ENCODE measurements around the gene MAP3K20. TPM values are rescaled to one million over a fixed set of nuclear protein-coding genes. Genes with fewer than 3 reads are reported as not detected.
A peak's percentile ranks its signal among the peaks of the same experiment; 100 is the strongest.

Gene MAP3K20
- 33.7 to 37.1 TPM (median 34.1 TPM) in 3 replicates for total RNA-seq

DNA sequence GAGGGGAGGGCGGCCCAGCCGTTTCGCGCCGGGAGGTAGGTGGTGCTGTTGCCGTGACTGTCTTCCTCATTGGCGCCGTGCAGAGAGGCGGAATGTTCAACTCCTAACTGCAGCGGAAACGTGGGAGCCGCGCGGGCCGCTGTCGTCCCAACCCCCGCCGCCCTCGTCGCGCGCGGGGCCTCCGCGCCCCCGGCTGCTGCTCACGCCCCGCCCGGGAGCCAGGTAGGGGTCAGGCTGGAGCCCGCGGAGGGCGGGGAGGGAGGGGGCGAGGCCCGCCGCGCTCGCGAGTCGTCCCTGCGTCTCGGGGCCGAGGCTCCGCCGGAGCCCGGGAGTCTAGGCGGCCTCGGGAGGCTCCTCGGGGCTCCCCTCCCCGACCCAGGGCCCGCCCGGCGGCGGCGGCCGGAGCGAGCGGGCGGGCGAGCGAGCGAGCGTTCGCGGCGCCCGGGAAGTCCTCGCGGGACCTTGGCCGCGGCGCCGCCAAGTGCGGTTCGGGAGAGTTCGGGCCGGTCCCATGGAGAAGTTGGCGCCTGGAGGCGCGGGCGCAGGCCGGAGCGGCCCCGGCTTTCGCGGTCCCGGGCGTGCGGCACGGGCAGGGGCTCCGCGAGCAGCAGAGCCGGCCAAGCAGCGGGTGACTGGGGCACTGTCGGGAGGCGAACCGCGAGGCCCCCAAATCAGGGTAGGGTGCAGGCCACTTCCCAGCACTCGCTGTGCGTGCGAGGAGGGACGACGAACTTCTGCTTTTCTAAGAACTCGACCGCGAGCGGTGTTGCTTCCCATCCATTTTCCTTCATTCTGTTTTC lies at the start of gene MAP3K20:
Gene MAP3K20 (plus strand): TSS at position 66 of the 800 bp plus-strand sequence. CDS start 15,186 bp downstream, outside the sequence.
- H3K36me3 Mint-ChIP-seq: peaks cover 3% of the 10 kb centered on the region

DNA sequence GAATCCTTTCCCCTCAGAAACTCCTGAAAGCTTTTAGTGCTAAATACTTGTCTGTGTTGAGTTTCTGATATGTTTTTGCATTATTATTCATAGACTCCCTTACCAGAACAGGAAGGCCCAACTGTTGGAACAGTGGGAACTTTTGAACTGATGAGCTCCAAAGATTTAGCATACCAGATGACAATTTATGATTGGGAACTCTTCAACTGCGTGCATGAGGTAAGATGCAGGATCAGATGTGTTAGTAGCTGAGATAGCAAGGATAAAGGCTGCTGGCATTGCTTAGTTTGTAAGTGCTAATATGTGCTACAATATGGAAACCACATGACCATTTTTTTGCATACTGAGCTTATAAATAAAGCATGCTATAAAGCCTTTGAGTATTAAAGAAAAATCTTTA lies 49.2 kb upstream of the MAP3K20 start:
- TF ChIP-seq, protein P1, sequence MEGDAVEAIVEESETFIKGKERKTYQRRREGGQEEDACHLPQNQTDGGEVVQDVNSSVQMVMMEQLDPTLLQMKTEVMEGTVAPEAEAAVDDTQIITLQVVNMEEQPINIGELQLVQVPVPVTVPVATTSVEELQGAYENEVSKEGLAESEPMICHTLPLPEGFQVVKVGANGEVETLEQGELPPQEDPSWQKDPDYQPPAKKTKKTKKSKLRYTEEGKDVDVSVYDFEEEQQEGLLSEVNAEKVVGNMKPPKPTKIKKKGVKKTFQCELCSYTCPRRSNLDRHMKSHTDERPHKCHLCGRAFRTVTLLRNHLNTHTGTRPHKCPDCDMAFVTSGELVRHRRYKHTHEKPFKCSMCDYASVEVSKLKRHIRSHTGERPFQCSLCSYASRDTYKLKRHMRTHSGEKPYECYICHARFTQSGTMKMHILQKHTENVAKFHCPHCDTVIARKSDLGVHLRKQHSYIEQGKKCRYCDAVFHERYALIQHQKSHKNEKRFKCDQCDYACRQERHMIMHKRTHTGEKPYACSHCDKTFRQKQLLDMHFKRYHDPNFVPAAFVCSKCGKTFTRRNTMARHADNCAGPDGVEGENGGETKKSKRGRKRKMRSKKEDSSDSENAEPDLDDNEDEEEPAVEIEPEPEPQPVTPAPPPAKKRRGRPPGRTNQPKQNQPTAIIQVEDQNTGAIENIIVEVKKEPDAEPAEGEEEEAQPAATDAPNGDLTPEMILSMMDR (IDR thresholded peaks at IDR 0.05; ENCODE audit: unreplicated experiment): no peak
- H3K27me3 Mint-ChIP-seq (ENCODE audit: low read depth): no peaks in the 10 kb centered on the region
- DNase-seq (ENCODE audit: low spot score in 2 of 2, unreplicated experiment in 2 of 2): no peak
- peaks cover 5% of the 10 kb centered on the region for H3K9me3 Mint-ChIP-seq
- peaks cover 21% of the 10 kb centered on the region for H3K4me1 Mint-ChIP-seq
- H3K4me3 Mint-ChIP-seq: no peak overlapping the region
- peaks cover 12% of the 10 kb centered on the region for H3K36me3 Mint-ChIP-seq
- peak overlapping the region; percentile 82 for H3K27ac Mint-ChIP-seq

More for the DNA sequence above, at the start of gene MAP3K20:
- Mint-ChIP-seq H3K4me1 (peaks cover 24% of the 10 kb centered on the region), H3K9me3 (no peaks in the 10 kb centered on the region), H3K4me3 (peak within 1 kb of the TSS; percentile 86), H3K27me3 (ENCODE audit: low read depth) (no peaks in the 10 kb centered on the region), H3K27ac (peak within 1 kb of the TSS; percentile 92)
- DNase-seq (ENCODE audit: low spot score in 2 of 2, unreplicated experiment in 2 of 2): peak; percentile 57 to 71
- TF ChIP-seq, protein P1 (IDR thresholded peaks at IDR 0.05; ENCODE audit: unreplicated experiment): no peak

DNA sequence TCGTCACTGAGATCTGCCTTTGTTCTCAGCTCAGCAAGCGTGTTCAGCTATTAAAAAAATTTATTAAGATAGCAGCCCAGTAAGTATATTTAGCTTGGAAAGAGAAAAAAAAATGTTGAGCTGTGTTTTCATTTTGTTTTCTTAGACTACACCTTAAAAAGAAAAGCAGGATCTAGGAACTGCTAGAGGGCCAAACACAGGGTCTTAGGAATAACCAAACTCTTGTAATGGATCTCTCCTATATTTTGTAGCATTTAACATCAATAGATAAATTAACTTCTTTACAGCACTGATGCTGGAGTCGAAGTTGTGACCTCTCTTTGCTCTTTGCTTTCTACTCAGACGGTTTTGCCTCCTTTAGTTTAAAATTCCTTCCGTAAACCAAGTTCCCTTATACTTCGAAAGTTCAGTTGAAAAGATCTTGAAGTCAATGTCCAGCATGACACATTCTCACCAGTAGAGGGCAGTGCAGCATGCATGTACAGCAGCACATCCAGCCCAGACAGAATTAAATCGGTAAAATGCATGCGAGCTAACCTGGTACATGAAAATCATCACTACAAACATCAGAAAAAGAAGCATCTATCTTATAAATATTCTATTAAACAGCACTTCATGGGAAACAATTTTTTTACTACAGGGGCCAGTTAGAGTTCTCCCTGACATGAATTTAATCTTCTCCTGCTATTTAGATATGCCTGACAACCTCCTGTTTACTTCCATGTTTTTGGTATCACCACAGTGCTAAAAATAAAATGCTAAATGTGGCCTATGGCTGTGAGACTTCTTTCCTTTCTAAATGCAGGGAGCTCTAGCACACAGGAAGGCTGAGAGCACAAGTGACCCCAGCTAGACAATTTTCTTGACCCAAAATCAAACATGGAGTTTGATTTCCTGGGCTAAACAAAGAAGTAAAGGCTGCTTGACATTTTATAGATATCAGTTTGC lies 48.2 kb upstream of the MAP3K20 start:
- no peak overlapping the region for H3K4me3 Mint-ChIP-seq
- H3K27ac Mint-ChIP-seq: peak overlapping the region; percentile 62
- peak; percentile 62 to 84 for DNase-seq (ENCODE audit: low spot score in 2 of 2, unreplicated experiment in 2 of 2)
- H3K27me3 Mint-ChIP-seq (ENCODE audit: low read depth): no peaks in the 10 kb centered on the region
- H3K36me3 Mint-ChIP-seq: peaks cover 12% of the 10 kb centered on the region
- H3K4me1 Mint-ChIP-seq: peaks cover 21% of the 10 kb centered on the region
- TF ChIP-seq, protein P1 (IDR thresholded peaks at IDR 0.05; ENCODE audit: unreplicated experiment): peak; percentile 99
- peaks cover 5% of the 10 kb centered on the region for H3K9me3 Mint-ChIP-seq

DNA sequence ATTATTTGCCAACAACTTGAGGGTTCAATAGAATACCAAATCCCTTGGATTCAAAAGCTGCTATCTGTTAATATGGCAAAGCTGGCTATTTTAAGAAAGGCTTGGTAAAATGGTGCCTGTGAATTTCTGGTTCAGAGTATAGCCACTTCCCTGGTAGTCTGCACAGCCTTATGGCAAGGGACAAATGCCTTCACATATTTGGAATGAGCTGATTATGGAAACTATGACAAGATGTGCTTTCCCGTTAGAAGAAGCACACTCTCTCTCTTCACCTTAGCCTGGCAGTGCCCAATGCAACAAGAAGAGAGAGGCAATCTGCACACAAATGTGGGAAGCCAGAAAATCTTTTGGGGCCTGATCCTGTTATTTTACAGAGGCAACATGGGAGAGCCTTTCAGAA lies 47.5 kb upstream of the MAP3K20 start:
- no peak for DNase-seq (ENCODE audit: low spot score in 2 of 2, unreplicated experiment in 2 of 2)
- TF ChIP-seq, protein P1 (IDR thresholded peaks at IDR 0.05; ENCODE audit: unreplicated experiment): no peak
- no peaks in the 10 kb centered on the region for H3K27me3 Mint-ChIP-seq (ENCODE audit: low read depth)
- H3K27ac Mint-ChIP-seq: peak overlapping the region; percentile 67
- H3K4me1 Mint-ChIP-seq: peaks cover 21% of the 10 kb centered on the region
- H3K36me3 Mint-ChIP-seq: peaks cover 13% of the 10 kb centered on the region
- no peak overlapping the region for H3K4me3 Mint-ChIP-seq
- H3K9me3 Mint-ChIP-seq: peaks cover 5% of the 10 kb centered on the region

DNA sequence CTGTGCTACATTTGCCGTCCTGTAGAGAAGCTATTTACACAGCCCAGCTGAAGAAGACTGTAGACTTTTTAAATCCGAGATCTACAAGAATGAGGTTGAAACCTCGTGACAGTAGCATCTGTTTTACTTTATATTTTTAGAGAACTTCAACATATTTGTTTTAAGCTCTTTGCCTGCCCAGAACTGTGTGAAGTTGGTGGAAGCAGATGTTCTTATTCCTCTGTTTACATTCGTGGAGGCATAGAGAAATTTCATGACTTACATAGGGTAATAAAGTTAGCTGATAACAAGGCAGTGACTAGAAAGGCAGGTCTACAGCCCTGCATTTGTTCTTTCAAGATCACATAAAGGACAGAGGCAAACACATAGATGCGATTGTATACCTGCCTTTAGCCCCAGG lies 47.0 kb upstream of the MAP3K20 start:
- TF ChIP-seq, protein P1 (IDR thresholded peaks at IDR 0.05; ENCODE audit: unreplicated experiment): no peak
- peak overlapping the region; percentile 67 for H3K27ac Mint-ChIP-seq
- DNase-seq (ENCODE audit: low spot score in 2 of 2, unreplicated experiment in 2 of 2): no peak
- H3K4me1 Mint-ChIP-seq: peaks cover 21% of the 10 kb centered on the region
- H3K27me3 Mint-ChIP-seq (ENCODE audit: low read depth): no peaks in the 10 kb centered on the region
- peaks cover 9% of the 10 kb centered on the region for H3K36me3 Mint-ChIP-seq
- no peak overlapping the region for H3K4me3 Mint-ChIP-seq
- peaks cover 3% of the 10 kb centered on the region for H3K9me3 Mint-ChIP-seq

Data from mesothelial cell of epicardium (in vitro differentiated cells).